G401.6 (cell line): Measurements from ENCODE around the gene PLCH2.

ENCODE experiments used
- FAIRE-seq: peaks from 2 replicates; lab custom pipeline; 2012; peaks lifted over from hg19 to GRCh38; lab: Jason Lieb, UNC

The PLCH2 gene

DNA sequence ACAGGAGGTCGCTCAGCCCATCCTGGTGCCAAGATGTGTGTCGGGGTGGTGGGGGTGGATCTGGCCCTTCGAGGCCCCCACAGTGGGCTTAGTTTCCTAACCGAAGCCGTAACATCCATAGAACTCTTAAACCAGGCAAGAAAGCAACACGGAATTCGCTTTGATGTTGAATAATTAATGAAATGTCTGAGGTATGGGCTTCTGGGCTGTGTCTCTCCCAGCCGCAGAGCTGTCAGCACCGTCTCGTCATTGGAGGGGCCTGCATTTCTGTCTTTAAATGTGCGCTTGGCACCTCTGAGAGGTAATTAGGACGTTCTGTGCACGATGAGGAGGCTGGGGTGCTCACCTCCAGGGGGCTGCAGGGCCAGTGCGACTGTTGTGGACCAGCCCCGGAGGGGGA lies 13.3 kb upstream of the PLCH2 start:
- no peak for FAIRE-seq

DNA sequence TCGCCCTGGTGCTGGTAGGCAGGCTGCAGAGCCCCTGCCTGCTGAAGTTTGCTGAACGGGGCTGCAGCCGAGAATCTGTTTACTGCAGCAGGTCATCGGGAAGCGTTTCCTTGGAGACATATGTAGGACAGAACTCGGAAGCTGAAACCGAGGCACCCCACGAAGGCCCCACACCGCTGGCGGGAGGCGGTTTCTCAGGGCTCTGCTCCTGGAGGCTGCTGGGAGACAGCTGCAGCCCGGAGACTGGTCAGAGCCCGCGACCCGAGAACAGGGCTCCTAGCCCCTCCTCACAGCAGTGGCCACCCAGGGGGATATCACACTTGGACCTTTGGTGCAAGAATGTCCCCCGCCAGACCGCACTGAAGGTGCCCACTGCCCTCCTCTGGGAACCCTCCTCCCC lies 12.7 kb upstream of the PLCH2 start:
- FAIRE-seq, result no peak

DNA sequence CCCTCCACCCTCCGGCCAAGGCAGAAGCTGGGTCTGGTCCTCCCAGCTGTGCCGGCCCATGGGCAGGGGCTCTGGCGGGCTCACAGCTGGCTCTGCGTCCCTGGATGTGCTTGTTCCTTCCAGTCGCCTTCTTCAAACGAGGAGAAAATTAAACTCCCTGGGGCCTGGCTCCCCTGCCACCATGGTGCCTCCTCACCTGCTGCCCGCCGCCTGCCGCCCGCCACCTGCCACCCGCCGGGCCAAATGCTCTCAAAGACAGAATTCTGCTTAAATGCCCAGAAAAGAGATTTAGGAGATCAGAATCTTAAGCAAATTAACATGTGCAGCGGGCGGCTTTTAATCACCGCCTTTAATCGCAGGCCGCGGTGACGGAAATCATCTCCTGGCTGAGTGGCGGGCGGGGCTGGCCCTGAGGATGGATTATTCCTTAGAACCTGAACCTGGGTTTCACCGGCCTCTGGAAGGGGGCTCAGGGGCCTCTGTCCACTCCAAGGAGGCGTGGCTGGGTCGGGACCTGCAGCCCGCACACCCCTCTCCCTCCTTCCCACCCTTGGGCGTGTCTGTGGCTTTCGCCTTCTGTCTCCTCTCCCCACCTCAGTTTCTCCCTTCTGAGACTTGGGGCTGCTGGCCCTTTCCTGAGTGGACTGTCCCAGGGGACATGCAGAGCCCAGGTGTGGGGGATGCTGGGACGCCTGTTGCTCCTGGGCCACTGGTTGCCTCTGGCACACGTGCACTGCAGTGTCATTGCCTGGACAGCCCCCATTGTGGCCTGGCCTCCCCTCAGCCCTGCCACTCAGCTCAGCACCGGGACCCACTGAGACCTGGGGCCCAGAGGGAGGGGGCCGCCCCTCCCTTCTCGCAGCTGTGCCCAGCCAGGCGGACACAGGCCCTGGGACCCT lies 10.5 kb upstream of the PLCH2 start:
- no peak for FAIRE-seq

DNA sequence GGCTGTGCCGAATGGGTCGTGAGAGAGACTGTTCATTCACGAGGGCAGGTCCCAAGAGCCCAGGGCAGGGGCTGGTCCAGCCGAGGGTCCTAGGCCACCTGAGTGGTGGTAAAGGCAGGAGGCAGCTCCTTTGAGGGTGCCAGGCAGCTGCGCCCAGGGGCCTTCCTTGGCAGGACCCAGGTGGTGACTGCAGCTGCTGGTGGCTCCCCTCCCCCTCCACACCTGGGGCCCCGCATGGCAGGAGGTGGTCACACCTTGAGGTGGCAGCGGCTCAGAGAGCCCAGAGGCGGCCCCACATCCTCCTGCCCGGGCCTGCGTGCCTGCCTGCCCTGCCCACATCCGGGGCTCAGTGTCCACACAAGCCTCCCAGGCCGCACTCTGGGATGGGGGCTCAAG lies 9.8 kb upstream of the PLCH2 start:
- FAIRE-seq, result no peak

DNA sequence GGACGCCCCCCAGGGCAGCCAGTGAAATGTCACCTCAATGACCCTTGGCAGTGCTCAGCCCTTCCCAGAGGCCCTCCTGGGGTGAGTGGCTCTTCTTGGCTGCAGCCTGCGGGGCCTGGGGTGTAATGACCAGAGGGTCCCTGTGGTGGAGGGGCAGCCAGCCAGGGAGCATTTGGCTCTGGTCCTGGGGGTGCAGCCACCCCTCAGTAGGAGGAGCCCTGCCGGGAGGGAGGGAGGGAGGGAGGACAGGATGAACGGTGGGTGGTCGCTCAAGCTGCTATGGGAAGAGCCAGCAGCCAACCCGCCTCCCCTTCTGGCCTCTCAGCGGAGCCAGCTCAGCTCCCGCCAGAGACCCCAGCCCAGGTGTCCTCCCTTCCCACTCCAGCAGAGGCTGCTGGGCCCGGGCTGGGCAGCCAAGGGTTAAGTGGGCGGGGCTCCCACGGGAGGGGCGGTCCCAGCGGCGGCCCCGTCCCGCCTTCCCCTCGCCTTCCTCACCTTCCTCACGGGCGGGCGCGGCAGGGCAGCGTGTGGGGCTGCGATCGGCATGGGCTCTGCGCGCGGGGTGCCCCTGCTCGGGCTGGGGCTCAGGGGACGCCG lies 9.0 kb upstream of the PLCH2 start:
- FAIRE-seq, result no peak

DNA sequence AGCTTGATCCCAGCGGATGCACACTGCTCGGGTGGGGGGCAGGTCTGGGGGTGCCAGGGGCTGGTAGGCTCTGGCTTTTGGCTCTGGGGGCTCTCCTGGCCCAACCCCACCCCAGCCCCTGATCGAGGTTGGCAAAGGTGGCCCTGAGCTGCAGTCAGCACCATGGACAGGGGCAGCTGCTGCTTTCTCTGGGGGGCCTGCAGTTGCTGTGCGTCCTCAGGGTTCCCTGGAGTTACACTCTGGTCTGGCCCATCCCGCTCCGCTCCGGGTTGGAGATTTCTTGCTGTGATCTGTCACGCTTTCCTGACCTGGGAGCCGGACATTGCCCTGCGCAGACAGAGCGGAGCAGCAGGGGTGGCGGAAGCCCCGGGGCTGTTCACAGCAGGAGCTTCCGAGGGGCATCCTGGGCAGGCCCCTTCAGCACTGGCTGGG lies 8.0 kb upstream of the PLCH2 start:
- FAIRE-seq, result no peak

DNA sequence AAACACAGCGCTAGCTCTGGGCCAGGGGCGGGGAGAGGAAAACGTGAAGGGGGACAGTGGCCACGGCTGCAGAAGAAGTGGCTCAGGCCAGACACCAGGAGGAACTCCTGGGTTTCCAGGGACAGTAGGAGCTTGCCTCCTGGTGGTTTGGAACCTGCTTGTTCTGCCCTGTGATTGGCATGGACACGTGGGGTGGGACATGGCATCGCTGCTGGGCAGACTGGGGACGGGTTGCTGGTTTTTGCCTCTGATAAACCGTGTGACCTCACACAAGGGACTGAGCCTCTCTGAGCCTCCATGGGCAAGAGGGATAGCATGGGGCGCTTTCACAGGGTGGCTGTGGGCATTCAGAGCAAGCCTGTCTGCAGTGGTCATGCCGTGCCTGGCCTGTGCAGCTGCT lies 7.5 kb upstream of the PLCH2 start:
- FAIRE-seq, result no peak

DNA sequence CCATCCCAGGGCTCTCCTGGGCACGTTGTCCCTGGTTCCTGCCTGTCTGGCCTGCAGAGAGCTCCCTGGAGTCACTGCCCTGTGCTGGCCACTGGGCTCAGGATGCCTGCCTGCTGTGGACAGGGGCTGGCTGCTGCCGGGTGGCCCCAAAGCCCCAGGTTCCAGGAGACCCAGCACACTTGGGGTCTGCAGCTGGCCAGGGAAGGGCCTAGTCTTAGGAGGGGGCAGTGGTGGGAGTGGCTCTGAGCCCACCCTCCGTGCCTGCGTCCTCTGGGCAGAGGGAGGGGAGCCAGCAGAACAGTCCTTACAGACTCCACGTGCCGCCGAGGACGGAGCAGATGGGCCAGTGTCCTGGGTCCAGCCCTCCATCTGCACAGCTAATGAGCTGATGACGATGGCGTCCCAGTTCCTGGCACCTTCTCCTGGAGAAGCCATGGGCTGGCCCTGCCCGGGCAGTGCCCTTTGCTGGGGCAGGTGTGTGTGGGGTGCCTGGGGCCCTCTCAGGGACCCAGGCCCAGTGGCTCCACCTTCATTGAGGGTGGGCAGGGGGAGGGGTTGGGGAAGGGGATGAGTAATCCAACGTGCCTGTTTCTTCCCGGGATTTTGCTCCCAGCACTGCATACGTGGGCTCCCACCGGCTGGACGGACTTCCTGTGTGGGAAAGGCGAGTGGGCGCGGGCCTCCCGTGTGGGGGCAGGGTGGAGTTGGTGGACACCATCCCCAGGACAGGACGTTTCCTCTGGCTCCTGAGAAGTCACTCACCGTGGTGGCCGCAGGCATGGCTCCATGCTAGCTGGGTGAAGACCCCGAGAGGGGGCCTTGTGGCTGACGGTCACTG lies 6.8 kb upstream of the PLCH2 start:
- no peak for FAIRE-seq

DNA sequence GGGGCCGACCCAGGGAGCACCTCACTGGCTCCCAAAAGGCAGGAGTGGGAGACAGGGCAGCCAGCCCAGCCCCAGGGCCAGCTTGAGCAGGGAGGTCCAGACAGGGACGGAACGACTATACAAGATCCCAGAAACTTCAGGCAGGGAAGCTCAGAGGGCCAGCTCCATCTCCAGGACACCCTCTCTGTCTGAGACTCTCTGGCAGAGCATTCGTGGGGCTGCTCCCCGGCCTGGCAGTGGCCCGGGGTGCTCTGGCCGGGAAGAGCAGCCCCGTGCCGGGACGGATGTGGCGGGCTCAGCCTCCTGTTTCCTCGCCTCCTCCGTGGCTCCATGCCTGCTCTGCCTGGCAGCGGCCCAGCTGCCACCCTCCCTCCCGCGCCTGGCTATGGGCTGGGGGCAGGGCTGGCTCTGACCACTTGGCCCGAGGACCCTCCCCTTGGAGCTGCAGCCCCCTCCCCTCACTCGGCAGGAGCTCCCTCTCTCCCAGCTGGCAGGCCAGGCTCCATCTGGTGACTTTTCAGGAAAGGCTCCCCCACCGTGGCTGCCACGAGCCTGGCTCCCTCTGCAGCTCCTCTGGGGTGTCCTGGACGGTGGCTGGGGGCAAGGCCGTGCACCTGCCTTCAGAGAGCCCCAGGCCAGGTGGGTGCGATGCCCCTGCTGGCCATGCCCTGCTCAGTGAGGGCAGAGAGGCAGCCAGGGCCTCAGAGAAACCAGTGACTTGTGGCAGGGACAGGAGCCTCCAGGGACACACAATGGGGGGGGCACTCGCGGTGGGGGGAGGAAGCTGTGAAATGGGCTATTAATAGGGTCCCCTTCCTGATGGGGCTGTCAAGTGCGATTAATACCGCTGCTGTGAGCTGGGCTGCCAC lies 5.6 kb upstream of the PLCH2 start:
- no peak for FAIRE-seq

DNA sequence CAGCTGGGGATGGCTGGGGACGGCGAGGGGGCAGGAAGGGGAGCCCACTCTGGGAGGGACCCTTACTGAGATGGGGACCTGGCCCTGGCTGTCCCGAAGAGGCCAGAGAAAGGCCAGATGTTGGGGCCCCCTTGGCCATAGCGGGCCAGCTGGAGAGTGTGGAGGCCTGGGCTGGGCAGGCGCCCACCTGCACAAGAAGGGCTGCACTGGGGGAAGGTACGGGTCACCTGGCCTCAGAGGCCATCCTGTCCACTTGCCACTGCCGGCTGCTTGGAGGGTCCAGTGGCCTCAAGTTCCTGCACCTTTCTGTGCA lies 5.0 kb upstream of the PLCH2 start:
- no peak for FAIRE-seq

DNA sequence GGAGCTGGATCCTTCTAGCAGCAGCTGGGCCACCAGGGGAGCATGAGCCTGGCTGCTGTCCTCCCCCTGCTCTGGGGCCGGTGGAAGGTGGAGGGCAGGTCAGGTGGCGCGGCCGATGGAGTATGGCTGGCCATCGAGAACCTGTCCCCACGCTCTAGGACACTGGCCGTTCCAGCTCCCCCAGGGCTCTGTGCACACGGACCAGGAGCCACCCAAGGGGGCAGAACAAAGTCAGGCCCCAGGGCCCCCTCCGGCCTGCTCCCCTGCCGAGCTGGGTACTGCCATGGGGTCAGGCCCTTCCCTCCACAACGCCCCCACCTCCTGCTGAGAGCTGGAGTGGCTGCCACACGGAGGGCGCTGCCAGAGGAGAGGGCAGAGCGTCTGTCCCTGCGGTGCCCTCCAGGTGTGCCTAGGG lies 4.5 kb upstream of the PLCH2 start:
- FAIRE-seq, result no peak

DNA sequence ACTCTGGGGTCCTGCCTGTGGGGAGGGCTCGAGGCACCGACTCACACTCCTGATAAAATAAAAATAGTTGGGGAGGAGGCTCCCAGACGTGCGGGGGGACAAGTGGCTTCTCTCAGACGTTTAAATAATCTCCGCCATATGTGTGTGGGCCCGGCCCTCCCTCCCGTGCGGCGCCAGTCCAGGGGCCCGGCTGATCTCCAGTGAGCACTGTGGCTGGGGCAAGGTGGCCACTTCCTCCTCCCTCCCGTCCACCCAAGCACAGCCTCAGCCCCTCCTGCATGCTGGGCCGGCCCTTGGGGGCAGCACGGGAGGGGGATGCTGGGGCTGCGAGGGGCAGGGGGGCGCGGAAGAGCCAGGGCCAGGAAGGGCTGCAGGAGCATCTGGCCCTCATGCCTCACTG lies 4.0 kb upstream of the PLCH2 start:
- no peak for FAIRE-seq

DNA sequence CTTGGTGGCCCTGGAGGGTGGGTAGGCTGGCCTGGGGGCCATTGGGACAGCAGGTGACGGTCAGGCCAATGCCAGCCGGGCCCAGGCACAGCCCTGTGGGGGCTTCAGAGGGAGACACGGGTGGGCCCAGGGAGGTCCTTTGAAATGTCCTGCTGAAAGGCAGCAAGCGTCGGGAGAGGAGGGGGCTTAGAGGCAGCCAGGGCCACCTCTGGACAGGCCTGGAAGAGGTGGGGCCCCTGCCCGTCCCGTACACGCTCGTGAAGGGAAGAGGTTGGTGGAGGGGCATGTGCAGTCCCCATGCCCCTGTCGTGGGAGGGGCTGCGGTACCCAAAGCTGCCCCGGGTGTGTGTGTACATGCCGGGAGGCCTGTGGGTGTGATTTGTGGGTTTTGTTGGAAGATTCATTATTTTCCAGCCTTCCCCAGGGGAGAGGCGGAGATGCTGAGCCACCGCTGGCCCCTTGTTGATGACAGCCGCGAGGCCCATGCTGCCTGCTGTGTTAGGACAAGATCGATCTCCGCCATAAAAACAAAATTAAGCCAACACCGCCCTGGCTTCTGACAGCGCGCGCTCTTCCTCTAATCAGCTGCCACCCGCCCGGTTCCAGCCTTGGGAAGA lies 3.4 kb upstream of the PLCH2 start:
- no peak for FAIRE-seq

DNA sequence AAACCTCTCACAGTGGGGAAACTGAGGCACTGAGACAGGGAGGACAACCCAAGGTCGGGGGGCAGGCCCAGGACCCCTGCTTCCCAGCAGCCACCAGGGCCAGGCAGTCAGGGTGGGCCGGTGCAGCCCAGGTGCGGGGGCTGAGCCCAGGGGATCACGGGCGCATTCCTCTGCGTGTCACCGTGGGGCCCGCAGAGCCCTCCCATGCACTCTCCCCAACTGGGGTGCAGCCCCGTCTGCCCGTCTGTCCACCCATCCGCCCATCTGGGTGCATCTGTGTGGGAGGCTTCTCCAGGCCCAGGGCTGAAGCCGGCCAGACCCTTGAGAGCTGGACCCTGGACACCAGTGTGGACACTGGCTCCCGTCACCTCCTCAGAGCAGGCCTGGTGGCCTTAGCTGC lies 2.9 kb upstream of the PLCH2 start:
- FAIRE-seq, result no peak

DNA sequence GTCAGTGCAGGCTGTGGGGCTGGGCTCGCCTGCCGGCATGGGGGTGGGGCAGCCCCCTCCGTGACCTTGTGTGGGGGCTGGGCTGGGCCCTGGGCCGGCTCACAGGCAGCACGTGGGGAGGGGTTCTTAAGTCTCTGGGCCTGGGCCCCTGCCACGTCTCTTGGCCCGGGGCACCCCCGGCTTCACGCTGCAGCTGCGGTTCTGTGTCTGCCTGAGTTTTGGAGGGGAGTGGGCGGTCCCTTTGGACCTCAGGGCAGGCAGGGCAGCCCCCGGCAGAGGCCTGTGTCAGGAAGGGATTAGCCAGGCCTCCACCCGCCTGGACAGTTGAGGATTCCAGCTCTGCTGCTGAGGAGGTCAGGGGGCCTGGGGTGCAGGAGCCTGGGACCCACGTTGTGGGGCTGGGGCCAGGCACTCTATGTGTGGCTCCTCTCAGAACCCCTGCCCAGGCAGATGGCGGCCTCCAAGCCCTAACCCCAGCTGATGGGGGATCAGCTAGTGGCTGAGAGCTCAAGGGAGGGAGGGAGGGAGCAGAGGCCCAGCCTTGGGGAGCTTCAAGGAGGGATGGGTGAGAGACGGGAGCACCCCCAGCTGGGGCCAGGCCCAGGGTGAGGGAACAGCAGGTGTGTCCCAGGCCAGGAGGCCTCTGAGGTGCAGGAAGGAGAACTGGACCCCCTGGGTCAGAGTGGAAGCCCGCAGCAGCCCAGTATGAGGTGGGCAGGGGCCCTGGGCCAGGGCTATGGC lies 1.8 kb upstream of the PLCH2 start:
- FAIRE-seq, result no peak

DNA sequence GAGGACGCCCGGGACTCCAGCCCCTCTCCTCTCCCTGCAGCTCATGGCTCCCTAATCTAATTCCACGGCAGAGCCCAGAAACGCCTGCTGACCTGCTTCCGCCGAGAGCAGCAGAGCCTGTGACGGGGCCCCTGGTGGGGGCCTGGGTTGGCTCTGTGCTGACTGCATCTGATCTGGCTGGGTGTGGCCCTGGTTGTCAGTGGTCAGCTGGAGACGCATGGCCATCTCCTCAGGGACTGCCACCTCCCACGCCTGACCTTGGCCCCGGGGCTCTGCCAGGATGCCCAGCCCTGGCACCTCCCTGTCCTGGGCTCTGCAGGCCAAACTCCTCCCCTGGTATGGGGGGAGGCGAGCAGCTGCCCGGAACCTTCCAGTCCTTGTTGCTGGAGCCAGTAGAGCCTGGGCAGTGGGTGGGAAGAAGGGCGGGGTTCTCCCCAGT lies 1.1 kb upstream of the PLCH2 start:
- FAIRE-seq, result no peak

DNA sequence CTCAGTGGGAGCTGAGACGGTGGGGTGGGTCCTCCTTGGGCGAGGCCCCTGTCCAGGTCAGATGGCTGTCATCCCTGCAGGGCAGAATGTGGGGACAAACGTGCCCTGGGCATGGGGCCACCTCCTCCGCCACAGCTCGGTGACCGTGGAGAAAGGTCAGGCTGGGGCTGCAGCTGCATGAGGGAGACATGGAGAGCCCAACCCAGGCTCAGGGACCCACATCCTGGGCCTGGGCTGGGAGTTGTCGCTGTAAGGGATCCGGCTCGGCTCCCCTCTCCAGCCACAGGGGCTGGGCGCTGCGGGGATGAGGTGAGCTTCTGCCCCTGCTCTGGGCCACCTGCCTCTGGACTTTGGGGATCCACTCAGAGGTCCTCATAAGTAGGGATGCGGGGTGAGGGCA lies 518 bp upstream of the PLCH2 start:
- FAIRE-seq, result no peak

DNA sequence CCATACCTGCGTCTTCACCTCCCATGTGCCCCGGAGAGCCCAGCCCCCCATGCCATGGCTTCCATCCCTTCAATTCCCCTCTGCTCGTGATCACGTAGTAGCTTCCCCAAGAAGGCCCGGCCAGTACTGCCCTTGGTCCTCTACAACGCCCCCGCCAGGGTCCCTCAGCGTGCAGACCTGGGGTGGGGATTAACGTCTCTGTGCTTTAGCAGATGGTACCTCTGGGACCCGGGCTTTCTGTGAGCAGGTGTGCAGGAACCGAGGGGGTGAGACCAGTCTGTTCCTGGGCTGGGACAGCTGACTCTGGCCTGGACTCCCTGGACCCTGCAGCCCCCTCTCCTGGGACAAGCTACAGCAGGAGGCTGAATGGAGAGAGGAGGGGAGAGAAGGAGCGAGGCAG lies 1.2 kb downstream of the PLCH2 start:
- FAIRE-seq, result no peak

DNA sequence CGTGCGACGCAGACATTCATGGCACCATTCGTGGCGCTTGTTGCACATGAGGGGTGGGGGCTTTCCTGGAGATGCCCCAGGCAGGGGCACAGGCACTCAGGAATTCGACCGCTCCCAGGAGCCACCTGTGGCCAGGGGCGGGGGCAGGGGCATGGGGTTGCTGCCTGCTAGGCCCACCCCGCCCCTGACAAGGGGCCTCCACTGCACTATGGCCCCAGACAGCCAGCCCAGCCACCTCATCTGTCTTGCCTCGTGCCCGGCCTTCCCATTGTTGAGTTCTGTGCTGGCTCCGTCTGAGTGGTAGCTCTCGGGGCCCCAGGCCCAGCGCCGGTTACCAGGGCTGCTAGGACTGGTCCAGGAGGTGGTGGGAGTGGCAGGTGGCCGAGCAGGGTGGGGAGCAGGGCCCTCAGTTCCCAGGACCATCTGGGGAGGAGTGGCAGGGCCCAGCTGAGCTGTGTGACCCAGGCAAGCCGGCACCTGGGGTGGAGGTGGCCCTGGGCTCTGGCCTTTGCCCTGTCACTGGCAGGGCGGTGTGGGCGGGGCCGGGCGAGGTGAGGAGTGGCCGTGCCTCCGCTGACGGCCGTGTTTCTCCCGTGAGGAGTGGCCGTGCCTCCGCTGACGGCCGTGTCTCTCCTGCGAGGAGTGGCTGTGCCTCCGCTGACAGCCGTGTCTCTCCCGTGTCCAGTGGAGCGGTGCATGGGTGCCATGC lies 1.9 kb downstream of the PLCH2 start:
- FAIRE-seq, result no peak

DNA sequence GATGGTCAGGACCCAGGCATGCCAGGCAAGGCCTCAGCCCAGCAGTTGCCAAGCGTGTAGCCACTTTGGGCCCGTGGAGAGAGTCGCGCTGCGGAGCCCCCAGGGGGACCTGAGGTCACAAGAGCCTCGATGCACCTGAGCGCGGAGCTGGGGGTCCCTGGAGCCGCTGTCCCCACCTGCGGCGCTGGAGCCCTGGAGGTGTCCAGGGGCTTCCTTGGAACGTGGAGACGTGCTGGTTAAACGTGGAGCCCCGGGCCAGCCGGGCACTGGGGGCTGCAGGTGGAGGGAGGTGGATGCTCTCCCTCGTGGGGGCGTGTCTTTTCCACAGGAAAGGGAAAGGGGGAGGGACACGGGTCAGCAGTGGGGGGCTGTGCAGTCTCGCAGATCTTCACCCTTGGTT lies 3.1 kb downstream of the PLCH2 start:
- no peak for FAIRE-seq
